IPS DF 4.7 (cell line): ENCODE measurements around the gene NLRC5.
"Not testable (repeated sequence)": the region's sequence is repeated elsewhere in the genome, so short reads cannot be mapped to it uniquely, and the experiment has no call there.

Experiments
- DNase-seq: peaks from one replicate; pipeline ENCODE4 v3.0.0-alpha.2; 2013; ENCODE audit warnings: low spot score; ENCODE audit errors: extremely low read depth

NLRC5 gene

DNA sequence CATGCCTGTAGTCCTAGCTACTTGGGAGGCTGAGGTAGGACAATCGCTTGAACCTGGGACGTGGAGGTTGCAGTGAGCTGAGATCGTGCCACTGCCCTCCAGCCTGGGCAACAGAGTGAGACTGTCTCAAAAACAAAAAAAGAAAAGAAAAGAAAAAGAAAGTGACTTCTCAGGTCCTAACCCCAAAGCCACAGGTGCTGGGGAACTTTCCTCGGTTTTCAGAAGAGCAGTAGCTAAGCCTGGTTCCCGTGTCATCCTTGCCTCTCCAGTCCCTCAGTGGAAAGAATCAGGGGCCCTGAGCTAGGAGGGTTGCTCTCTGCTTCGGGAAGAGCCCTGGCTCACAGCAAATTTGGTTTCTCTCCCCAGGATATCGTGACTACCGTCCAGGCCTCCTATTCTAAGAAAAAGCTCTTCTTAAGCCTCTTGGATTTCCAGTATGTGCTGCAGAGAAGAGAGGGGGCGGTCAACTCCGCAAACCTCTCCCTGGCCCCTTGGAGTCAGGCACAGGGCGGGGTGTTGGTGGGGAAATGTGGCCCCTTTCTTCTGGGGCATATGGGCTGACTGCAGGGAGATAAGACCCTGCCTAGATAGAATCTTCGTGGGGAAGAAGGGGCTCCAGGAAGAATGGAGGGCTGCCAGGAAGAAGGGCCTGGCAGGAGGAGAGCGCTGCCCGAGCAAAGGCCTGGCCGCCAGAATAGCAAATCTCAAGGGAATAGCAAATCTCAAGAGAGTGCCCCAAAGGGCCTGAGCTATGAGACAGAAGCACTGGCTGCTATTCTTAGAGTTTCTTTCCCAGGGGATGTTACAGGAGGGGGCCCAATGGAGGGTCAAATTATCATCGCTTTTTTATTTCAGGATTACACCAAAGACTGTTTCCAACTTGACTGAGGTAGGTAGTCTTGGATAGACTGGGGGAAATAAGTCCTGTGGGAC lies 8.3 kb upstream of the NLRC5 start:
- DNase-seq, result no peak

DNA sequence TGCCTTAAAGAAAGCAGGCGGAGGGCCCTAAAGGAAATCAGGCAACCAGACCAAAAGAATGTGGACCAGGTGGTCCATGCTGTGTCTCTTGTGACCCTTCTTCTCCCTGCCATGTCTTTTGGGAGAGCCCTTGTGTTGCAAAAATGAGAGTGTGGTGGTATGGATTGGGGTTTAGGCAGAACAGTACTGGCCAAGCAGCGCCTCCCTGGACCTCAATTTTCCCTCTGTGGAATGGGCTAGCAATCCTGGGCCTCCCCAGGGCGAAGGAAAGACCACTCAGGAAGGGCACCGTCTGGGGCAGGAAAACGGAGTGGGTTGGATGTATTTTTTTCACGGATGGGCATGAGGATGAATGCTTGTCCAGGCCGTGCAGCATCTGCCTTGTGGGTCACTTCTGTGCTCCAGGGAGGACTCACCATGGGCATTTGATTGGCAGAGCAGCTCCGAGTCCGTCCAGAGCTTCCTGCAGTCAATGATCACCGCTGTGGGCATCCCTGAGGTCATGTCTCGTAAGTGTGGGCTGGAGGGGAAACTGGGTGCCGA lies 7.6 kb upstream of the NLRC5 start:
- DNase-seq, result no peak

DNA sequence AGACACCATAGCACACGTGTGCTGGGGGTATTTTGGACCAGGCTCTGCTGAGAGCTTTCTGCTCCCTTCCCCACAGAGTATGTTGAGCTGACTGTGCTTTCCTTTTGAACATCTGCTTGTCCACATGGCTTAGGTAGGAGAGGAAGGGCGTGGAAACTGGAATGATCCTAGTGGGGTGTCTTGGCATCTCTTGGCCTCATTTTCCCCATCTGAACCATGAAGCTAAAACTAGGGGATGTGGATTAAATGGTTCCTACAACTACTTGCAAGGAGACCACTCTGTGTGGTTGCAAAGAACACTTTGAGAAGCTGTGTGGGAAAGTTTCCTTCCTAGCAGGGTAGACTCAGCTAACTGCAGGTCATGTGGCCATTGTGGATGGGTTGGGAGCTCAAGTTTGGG lies 6.7 kb upstream of the NLRC5 start:
- DNase-seq, result no peak

DNA sequence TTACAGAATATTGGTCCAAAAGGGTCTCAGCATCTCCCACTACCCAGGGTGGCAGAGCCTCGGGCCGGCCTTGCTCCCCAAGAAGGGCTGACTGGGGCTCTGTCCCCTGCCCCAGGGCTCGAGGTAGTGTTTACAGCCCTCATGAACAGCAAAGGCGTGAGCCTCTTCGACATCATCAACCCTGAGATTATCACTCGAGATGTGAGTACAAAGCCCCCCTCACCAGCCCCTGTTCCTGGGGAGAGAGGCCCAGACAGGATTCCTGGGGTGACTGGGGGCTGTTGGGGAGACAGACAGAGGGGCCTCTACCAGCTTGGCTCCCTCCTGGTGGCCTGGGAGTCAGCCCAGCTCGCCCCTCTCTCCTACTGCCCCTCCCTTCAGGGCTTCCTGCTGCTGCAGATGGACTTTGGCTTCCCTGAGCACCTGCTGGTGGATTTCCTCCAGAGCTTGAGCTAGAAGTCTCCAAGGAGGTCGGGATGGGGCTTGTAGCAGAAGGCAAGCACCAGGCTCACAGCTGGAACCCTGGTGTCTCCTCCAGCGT lies 6.1 kb upstream of the NLRC5 start:
- DNase-seq, result no peak

DNA sequence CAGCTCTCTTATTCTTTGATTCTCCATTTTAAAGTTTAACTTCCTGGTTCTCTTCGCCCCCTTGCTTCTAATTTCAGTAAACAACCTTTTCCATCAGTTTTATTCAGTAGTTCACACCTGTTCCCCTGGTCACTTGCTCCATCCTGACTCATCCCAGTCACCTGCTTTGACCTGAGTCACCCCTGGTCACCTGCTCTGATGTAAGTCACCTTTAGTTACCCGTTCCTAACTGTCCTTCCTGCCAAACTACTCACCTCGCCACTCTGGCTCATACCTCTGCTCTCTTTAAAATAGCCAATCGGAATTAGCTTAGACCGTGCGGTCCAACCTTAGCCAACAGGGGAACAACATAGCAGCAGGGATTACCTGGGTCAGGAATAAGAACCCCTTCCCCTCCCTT lies 4.7 kb upstream of the NLRC5 start:
- DNase-seq, result no peak

DNA sequence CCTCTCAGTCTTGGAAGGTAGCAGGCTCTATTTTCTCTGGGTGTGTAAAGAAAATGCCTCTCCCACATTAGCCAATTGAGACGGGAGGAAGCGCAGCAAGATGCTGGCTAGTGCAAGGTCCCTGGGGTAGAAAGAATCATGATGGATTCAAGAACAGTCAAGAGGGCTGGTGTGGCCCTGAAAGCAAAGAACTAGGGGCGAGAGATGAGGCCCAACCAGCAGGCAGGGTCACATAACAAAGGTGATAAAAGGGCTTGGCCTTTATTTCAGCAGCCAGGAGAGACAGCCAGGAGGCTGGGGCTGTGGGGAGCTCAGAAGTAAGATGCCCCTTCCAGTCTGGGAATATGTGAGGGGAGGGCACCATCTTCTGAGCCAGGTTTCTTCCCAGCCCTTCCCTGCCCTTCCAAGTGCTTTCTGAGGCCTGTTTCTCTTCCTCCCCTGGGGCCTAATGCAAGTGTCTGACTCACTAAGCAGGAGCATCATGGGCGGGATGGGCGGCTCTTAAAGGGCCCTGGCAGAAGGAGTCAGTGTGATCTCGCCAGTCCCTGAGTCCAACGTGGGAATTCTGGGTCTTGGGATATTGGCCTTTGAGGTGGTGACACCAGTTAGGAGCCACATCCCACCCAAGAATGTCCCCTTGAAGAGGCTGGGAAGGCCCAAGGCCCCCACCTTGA lies 3.9 kb upstream of the NLRC5 start:
- DNase-seq, result no peak

DNA sequence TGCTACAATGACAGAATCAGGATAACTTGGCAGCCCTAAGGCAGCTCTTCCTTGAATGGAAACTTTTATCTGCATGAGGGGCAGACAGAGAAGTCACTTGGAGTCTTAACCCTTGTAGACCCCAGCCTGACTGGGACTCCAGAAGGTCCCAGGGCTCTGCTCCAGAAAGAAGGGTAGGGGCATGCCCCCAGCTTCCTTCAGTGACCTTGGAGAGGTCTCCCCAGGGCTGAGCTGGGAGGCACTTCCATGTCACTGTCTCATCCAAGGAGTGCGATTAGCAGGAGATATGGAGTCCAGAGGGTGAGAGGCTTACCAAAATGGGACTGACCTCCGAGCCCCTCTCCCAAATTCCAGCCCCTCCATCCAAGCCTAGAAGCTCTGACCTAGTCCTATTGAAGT lies 3.4 kb upstream of the NLRC5 start:
- no peak for DNase-seq

DNA sequence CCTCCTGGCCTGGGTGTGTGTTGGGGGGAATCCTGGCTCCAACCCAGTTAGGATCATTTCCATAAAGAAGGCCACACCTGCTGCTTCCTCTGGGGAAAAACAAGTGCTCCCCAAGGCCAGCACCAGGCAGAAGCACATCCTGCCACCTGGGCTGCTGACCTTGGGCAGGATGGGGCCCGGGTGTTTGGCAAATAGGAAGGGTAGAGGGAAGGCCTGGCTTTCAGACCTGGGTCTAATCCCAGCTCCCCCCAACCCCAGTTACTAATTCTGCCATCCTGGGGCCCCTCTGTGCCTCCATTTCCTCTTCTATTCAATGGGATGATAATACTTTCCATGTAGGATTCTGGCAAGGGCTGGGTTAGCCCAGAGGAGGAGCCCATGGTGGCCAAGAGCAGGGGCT lies 3.0 kb upstream of the NLRC5 start:
- DNase-seq, result no peak

GRCh38 chr16:56986908-56987307 lies 2.4 kb upstream of the NLRC5 start:
- DNase-seq, result not testable (repeated sequence)

GRCh38 chr16:56987692-56988091 lies 1.7 kb upstream of the NLRC5 start:
- DNase-seq, result no peak

- no peak for DNase-seq
Observed at GRCh38 chr16:56988161-56988947, 1.0 kb upstream of the NLRC5 start.

GRCh38 chr16:56989988-56990387 lies 631 bp downstream of the NLRC5 start:
- DNase-seq, result no peak

DNA sequence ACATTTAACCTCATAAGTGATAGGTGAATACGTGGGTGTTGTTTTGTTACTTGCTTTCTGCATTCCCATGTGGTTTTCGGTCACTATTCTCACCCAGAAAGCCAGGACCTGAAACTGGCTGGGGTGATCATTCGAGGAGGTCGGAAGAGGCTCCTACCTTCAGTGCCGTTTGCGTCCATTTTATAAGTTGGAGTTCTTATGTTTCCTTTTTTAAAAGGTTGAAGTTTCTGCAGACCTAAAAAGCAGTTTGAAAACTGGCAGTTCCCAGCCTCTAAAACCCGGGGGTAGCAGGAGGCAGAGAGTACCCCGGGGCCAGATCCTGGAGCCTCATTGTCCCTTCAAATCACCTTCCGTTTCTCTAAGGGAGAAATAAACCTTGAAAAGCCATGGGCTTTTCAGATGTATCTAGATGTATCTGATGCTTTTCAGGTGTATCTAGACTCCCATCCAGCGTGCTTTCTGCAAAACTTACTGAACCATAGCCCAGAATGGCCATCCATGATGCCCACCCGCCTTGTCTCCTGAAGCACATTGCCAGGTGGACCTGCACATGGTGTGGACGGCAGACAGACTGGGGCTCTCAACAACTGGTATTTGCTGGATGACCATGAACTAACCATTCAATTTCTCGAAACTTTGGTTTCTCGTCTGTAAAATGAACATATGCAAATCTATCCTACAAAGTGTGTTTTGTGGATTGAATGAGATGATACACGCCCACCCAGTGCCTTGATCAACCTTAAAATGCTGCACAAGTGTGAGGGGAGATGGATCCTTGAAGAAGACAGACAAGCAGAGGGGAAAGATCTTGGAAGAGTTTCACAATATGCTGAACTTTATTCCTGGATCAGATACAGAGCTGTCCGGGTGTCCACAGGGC lies 1.3 kb downstream of the NLRC5 start:
- no peak for DNase-seq

- DNase-seq, result not testable (repeated sequence)
Observed at GRCh38 chr16:56992431-56992830, 3.1 kb downstream of the NLRC5 start.

DNA sequence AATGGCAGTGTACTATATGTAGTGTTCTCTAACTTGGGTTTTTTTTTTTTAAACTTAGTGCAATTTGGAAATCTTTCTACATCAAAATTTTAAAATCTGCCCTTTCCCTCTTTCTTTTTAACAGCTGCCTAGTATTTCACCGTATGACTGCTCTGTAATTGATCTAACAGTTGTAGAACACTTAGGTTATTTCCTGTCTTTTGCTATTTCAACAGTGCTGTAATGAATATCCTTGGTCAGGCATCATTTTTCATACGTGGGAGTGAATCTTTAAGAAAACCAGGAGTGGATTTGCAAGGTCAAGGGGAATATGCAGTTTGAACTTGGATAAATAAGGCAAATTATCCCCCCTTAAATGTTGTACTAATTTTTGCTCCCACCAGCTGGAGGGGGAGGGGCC lies 3.8 kb downstream of the NLRC5 start:
- no peak for DNase-seq

DNA sequence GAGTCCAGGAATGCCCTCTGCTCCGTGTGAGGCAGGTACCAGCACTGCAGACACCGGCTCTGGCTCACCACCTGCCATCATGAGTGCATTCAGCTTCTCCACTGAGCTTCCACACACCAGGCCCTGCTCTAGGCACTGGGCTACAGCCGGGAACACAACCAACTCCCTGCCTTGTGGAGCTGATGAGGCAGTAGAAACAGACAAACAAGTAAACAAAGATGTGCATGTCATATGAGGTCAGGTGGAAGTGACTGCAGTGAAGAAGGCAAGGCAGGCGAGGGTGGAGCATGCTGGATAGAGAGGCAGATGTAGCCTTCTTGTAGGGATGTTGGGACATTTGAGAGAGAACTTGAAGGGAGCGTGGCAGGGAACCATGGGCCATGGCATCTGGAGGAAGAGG lies 5.0 kb downstream of the NLRC5 start:
- no peak for DNase-seq

DNA sequence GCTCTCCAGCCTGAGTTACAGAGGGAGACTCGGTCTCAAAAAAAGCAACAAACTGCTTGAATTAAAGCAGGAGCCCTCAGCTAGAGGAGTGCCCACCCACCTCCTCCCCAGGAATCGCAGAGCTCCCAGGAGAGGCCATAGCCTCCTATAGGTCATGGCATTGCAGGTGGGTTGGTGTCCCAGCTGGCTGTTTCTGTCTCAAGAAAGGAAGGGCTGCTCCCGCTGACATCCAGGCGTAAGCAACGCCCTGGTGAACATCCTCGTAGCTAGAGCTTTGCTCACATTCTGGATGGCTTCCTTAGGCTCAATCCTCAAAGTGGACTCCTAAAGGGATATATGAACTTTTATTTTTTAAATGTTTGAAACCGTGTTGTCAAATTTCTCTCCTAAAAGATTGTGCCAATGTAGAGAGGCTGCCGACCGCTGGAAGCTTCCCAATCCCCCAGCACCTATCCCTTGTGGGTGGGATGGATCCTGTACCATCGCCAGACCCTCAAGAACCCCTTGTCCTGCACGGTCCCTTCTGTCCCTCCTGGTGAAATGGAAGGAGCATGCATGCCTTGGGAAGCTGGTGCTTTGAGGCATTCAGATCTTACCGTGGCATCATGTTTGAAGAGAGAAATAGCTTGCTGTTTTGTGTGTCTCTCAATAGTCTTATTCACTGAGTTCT lies 5.9 kb downstream of the NLRC5 start:
- DNase-seq, result no peak

DNA sequence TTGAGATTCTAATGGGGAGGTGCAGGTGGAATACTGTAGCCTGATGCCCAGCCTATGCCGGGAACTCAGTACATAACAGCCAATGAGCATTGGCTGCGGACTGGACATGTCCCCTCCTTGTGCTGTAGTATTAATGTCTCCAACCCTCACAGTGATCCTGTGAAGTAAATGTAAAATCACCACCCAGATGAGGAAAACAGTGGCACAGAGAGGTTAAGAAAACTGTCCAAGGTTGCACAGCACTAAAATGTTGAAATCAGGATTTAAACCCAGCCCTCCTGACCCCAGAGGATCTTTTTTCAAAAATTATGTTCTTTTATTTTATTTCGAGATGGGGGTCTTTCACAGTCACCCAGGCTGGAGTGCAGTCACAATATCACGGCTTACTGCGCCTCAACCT lies 7.9 kb downstream of the NLRC5 start:
- DNase-seq, result no peak

DNA sequence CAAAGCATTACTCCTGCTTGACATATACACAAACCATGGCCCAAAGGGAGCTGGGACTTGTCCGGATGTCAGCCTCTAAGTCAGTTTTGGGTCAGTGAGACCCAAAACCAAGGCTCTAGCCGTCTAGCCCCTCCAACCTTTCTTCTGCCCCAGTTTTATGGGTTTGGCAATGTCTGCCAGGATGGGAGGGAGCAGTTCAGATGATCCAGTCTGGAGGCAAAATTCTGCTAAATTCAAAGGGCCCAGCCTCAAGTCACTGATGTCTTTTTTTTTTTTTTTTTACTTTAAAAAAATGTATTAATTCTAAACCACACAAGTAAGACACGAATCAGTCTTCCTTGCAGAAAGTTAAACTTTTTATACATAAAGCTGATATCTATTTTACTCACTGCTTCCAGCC lies 8.6 kb downstream of the NLRC5 start:
- no peak for DNase-seq

- DNase-seq, result no peak
Observed at GRCh38 chr16:56998352-56998751, 9.0 kb downstream of the NLRC5 start.
